ENCODE measurements around the gene COX7A2L. TPM values are rescaled to one million over a fixed set of nuclear protein-coding genes. Genes with fewer than 3 reads are reported as not detected.

The COX7A2L gene
- polyA plus RNA-seq, 1 of the 3 experiments (the other 2 are of a cell fraction) = 77.6 TPM

GRCh38 chr2:42366411-42366810 lies 5.4 kb upstream of the COX7A2L start:
- H3K9me2 ChIP-seq = no peaks in the 10 kb centered on the region
- H4K20me1 ChIP-seq (ENCODE audit: insufficient read depth) = no peaks in the 10 kb centered on the region
- peaks cover 0 to 25% of the 10 kb centered on the region in 2 experiments; a peak in 2 of 4 replicates for H3K4me1 ChIP-seq (ENCODE audit: control insufficient read depth in 1 of 2, insufficient read depth in 2 of 2, low read depth in 1 of 2, low read length in 1 of 2)
- H3K4me2 ChIP-seq = no peak overlapping the region
- TF ChIP-seq, protein P1, sequence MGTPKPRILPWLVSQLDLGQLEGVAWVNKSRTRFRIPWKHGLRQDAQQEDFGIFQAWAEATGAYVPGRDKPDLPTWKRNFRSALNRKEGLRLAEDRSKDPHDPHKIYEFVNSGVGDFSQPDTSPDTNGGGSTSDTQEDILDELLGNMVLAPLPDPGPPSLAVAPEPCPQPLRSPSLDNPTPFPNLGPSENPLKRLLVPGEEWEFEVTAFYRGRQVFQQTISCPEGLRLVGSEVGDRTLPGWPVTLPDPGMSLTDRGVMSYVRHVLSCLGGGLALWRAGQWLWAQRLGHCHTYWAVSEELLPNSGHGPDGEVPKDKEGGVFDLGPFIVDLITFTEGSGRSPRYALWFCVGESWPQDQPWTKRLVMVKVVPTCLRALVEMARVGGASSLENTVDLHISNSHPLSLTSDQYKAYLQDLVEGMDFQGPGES (IDR thresholded peaks at IDR 0.05; ENCODE audit: low read depth, low read length) = no peak
- TF ChIP-seq YY1 (IDR thresholded peaks at IDR 0.05; ENCODE audit: low read depth) = no peak
- TF ChIP-seq TCF12 (IDR thresholded peaks at IDR 0.05) = no peak
- TF ChIP-seq JUND (IDR thresholded peaks at IDR 0.05) = no peak
- TF ChIP-seq USF1 (IDR thresholded peaks at IDR 0.05; ENCODE audit: borderline replicate concordance, low read depth) = no peak
- TF ChIP-seq NFIC (IDR thresholded peaks at IDR 0.05; ENCODE audit: borderline replicate concordance) = no peak
- no peak for TF ChIP-seq RAD21 (IDR thresholded peaks at IDR 0.05; ENCODE audit: low read length)
- TF ChIP-seq SMC3 (IDR thresholded peaks at IDR 0.05; ENCODE audit: low read depth, low read length) = no peak
- TF ChIP-seq GATA2 (CRISPR knock-in tag; IDR thresholded peaks at IDR 0.05) = no peak
- H3K36me3 ChIP-seq (replicated peaks in 1 of 2; ENCODE audit: control insufficient read depth in 1 of 2, insufficient read depth in 2 of 2, low read length in 1 of 2) = no peaks in the 10 kb centered on the region
- H3K4me3 ChIP-seq (ENCODE audit: low read depth in 2 of 2, low read length in 1 of 2) = no peak overlapping the region
- no peak for DNase-seq
- no peak overlapping the region for H2AFZ ChIP-seq (ENCODE audit: low read depth)
- H3K9me3 ChIP-seq = no peaks in the 10 kb centered on the region
- no peak overlapping the region for H3K27ac ChIP-seq (ENCODE audit: low read depth in 2 of 2, low read length in 1 of 2)
- CTCF ChIA-PET = interaction anchor here (1.1 to 2.1 kb wide), 3 partner anchors 38 to 512 kb away, joined by 4 to 8 read pairs (median 4); no protein-coding TSS in a partner anchor
- H3K27me3 ChIP-seq (ENCODE audit: insufficient read depth) = peaks cover 4% of the 10 kb centered on the region; the same call in 1 of the 2 replicates
- POLR2A ChIA-PET = no interaction called here
- no peaks in the 10 kb centered on the region for H3F3A ChIP-seq (replicated peaks; ENCODE audit: insufficient read depth)
- no peak overlapping the region for H3K9ac ChIP-seq
- no peaks in the 10 kb centered on the region for H3K79me2 ChIP-seq (ENCODE audit: insufficient read depth)

DNA sequence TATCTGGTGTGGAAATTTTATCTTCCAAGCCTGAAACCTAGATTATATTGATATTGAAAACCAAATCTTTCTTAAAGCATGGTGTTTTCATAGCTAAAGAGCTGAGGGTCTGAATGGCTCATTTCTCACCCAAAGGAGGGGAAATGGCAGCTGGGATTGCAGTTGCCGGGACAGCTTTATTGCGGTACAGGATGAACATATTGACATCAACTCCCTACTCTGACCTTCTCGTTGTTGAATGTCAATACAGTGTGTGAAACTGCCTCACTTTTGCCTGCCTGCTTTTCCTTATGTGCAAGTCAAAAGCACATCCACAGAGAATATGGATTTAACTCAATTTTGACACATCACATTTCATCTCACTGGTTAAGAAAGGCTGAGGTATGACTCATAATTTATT lies 3.6 kb upstream of the COX7A2L start:
- no peaks in the 10 kb centered on the region for H3F3A ChIP-seq (replicated peaks; ENCODE audit: insufficient read depth)
- H3K27me3 ChIP-seq (ENCODE audit: insufficient read depth) = peaks cover 4% of the 10 kb centered on the region; the same call in 1 of the 2 replicates
- H3K4me3 ChIP-seq (ENCODE audit: low read depth in 2 of 2, low read length in 1 of 2) = no peak overlapping the region
- H2AFZ ChIP-seq (ENCODE audit: low read depth) = no peak overlapping the region
- TF ChIP-seq PBX3 (IDR thresholded peaks at IDR 0.05) (no peak), MEF2A (IDR thresholded peaks at IDR 0.05; ENCODE audit: borderline replicate concordance, low read depth) (no peak), TCF12 (IDR thresholded peaks at IDR 0.05) (no peak), TAF1 (IDR thresholded peaks at IDR 0.05; ENCODE audit: borderline replicate concordance, low read depth, low read length) (no peak), USF1 (IDR thresholded peaks at IDR 0.05; ENCODE audit: borderline replicate concordance, low read depth) (no peak), FOXJ3 (CRISPR knock-in tag; IDR thresholded peaks at IDR 0.05) (no peak), RFX5 (IDR thresholded peaks at IDR 0.05; ENCODE audit: low read length) (no peak), POLR2AphosphoS5 (IDR thresholded peaks at IDR 0.05; ENCODE audit: low read depth, low read length) (no peak), GABPA (IDR thresholded peaks at IDR 0.05; ENCODE audit: low read depth) (no peak), ZBTB33 (IDR thresholded peaks at IDR 0.05; ENCODE audit: borderline replicate concordance, low read depth) (no peak), SIN3A (IDR thresholded peaks at IDR 0.05; ENCODE audit: borderline replicate concordance, low read depth, low read length) (no peak), YY1 (IDR thresholded peaks at IDR 0.05; ENCODE audit: low read depth) (no peak), FOXM1 (IDR thresholded peaks at IDR 0.05; ENCODE audit: low read depth) (no peak), NRF1 (IDR thresholded peaks at IDR 0.05; ENCODE audit: low read depth, low read length) (no peak), TEAD4 (IDR thresholded peaks at IDR 0.05; ENCODE audit: borderline replicate concordance, insufficient read depth) (no peak), EZH2phosphoT487 (IDR thresholded peaks at IDR 0.05; ENCODE audit: borderline replicate concordance, low read depth) (no peak)
- DNase-seq = no peak
- H3K9me2 ChIP-seq = no peaks in the 10 kb centered on the region
- 76% methylated on average over 3 of the region's 3 CpGs for WGBS (ENCODE audit: low lambda C conversion rate)
- no peak overlapping the region for H3K27ac ChIP-seq (ENCODE audit: low read depth in 2 of 2, low read length in 1 of 2)
- peaks cover 13% of the 10 kb centered on the region for H3K79me2 ChIP-seq (ENCODE audit: insufficient read depth)
- H3K4me1 ChIP-seq (ENCODE audit: control insufficient read depth in 1 of 2, insufficient read depth in 2 of 2, low read depth in 1 of 2, low read length in 1 of 2) = peaks cover 0 to 29% of the 10 kb centered on the region in 2 experiments; a peak in 2 of 4 replicates
- H3K4me2 ChIP-seq = no peak overlapping the region
- no peaks in the 10 kb centered on the region for H3K36me3 ChIP-seq (replicated peaks in 1 of 2; ENCODE audit: control insufficient read depth in 1 of 2, insufficient read depth in 2 of 2, low read length in 1 of 2)
- H3K9ac ChIP-seq = no peak overlapping the region
- ChIA-PET POLR2A (no interaction called here), CTCF (interaction anchor here (1.3 to 1.8 kb wide), 2 partner anchors 278 to 298 kb away, joined by 4 to 5 read pairs; no protein-coding TSS in a partner anchor)
- no peaks in the 10 kb centered on the region; the same call in 1 of the 2 replicates for H4K20me1 ChIP-seq (ENCODE audit: insufficient read depth)
- H3K9me3 ChIP-seq = no peaks in the 10 kb centered on the region
